Fibroblast of lung (primary cell): ENCODE results near the gene SPACA7. TPM values are rescaled to one million over a fixed set of nuclear protein-coding genes. Genes with fewer than 3 reads are reported as not detected.

ENCODE experiments used
- DNase-seq, 2 donors: peaks; one replicate each; pipeline versions ENCODE4 v3.0.0 to v3.0.0-alpha.2; 2010; ENCODE audit warnings: low read depth in 2 of 2
- H2AFZ ChIP-seq: 2 replicates; pipeline ENCODE4 v1.5.1; 2012; ENCODE audit warnings: low read length, control low read depth, inconsistent platforms
- H3K27ac ChIP-seq: 2 replicates; pipeline ENCODE4 v1.5.1; 2011; ENCODE audit warnings: low read length, control low read depth; ENCODE audit not compliant: insufficient read depth
- H3K27me3 ChIP-seq: 2 replicates; pipeline ENCODE4 v1.5.1; 2011; ENCODE audit warnings: mild to moderate bottlenecking, low read length; ENCODE audit not compliant: control insufficient read depth, insufficient read depth
- H3K36me3 ChIP-seq: 2 replicates; pipeline ENCODE4 v1.5.1; 2011; ENCODE audit warnings: low read length; ENCODE audit not compliant: control insufficient read depth, insufficient read depth
- H3K4me1 ChIP-seq: 2 replicates; pipeline ENCODE4 v1.5.1; 2011; ENCODE audit warnings: low read length; ENCODE audit not compliant: control insufficient read depth, insufficient read depth; ENCODE audit errors: extremely low read depth
- H3K4me2 ChIP-seq: 2 replicates; pipeline ENCODE4 v1.5.1; 2011; ENCODE audit warnings: low read length, control low read depth; ENCODE audit not compliant: insufficient read depth; ENCODE audit errors: extremely low read depth
- H3K4me3 ChIP-seq, 4 experiments: fragments of 200-600 bp in 1 of 4; sonication (generic) in 1 of 4; replicated peaks in 1 of 4; 2 replicates each; pipeline ENCODE4 v1.5.1; 2011 to 2016; ENCODE audit warnings: low read length in 4 of 4, low read depth in 3 of 4, mild to moderate bottlenecking in 3 of 4, control low read depth in 2 of 4, inconsistent platforms in 1 of 4, mixed read lengths in 1 of 4; ENCODE audit not compliant: insufficient read depth in 1 of 4; ENCODE audit errors: control extremely low read depth in 1 of 4
- H3K79me2 ChIP-seq: 2 replicates; pipeline ENCODE4 v1.5.1; 2012; ENCODE audit warnings: mild to moderate bottlenecking, low read length, inconsistent platforms; ENCODE audit not compliant: control insufficient read depth, insufficient read depth
- H3K9ac ChIP-seq: 2 replicates; pipeline ENCODE4 v1.5.1; 2011; ENCODE audit warnings: mild to moderate bottlenecking, low read length, control low read depth; ENCODE audit not compliant: insufficient read depth
- H3K9me3 ChIP-seq: 2 replicates; pipeline ENCODE4 v1.5.1; 2012; ENCODE audit warnings: low read depth, low read length; ENCODE audit not compliant: control insufficient read depth, insufficient read depth
- H4K20me1 ChIP-seq: 2 replicates; pipeline ENCODE4 v1.5.1; 2011; ENCODE audit warnings: low read length; ENCODE audit not compliant: control insufficient read depth, insufficient read depth; ENCODE audit errors: extremely low read depth
- EZH2 ChIP-seq: IDR thresholded peaks from 2 replicates; pipeline ENCODE4 v1.5.1; 2012; ENCODE audit warnings: low read length, control low read depth, mild to moderate bottlenecking; ENCODE audit errors: missing control alignments
- polyA minus RNA-seq: library from RNA; depleted of rRNA, polyadenylated mRNA; stranded (reverse); fragments of >200 nt; gene quantifications from 2 replicates; pipeline ENCODE4 v1.2.3, GENCODE V29; 2011; ENCODE audit warnings: low replicate concordance
- polyA plus RNA-seq, 2 donors: library from polyadenylated mRNA; depleted of rRNA in 1 of 2; stranded (reverse) in 1 of 2; unstranded in 1 of 2; fragments of >200 nt; gene quantifications; 2 replicates each; pipeline ENCODE4 v1.2.1, GENCODE V29; 2011 to 2012; ENCODE audit warnings: missing spikeins in 1 of 2
- total RNA-seq: library from RNA; depleted of rRNA; stranded (reverse); fragments of >200 nt; gene quantifications from 2 replicates; pipeline ENCODE4 v1.2.1, GENCODE V29; 2014
- TF ChIP-seq, protein P1 (sequence below), 2 donors: IDR thresholded peaks in 1 of 2; conservative IDR thresholded peaks in 1 of 2; 1 replicate in 1 of 2; 2 replicates in 1 of 2; pipeline ENCODE4 v1.5.1; 2011 to 2012; ENCODE audit warnings: low read length in 2 of 2, control low read depth in 1 of 2, inconsistent platforms in 1 of 2, low read depth in 1 of 2, mild to moderate bottlenecking in 1 of 2

SPACA7 gene, protein sequence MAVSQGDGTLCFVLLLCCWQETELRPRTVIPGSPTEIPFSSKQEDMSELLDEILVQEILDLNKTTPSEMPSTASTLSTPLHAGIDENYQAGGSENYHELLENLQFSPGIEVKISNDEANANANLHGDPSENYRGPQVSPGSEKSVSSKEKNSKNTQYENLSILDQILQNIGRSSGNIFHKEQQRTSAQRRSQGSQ
- not detected in 2 replicates for total RNA-seq
- polyA plus RNA-seq = not detected in 2 replicates
- not detected in 2 replicates for polyA plus RNA-seq (2012)
- not detected in 2 replicates for polyA minus RNA-seq

DNA sequence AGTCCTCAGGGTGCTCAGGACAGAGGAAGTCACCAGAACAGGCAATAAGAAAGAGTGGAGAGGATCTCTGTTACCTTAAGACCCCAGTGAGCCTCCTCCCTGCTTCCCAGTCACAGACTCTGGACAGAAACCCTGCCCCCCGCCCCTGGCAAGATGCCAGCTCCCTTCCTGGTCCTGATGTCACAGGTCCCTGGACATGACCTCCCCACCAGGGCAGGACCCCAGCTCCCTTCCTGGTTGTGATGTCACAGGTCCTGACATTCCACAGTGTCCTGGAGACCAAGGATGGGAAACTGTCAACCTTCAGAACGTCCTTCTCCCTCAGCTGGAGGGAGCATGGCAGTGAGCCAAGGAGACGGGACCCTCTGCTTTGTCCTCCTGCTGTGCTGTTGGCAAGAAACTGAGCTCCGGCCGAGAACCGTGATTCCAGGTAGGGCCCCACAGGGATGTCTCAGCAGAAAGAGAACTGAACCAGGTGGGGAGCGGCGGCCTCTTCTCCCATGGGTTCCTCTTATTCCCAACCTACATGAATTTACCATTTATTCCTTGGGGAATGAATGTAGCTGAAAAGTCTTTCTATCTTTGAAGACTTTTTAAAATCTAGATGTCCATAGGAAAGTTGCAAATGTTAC is at the start of gene SPACA7:
TSS of gene SPACA7 (plus strand) at position 306 of the 632 bp plus-strand sequence. CDS start at position 337, 31 bp downstream.
- H2AFZ ChIP-seq = no peak within 1 kb of the TSS
- no peaks in the 10 kb centered on the region for H3K9me3 ChIP-seq
- H4K20me1 ChIP-seq = no peaks in the 10 kb centered on the region
- no peak for DNase-seq
- no peak for TF ChIP-seq EZH2
- TF ChIP-seq, protein P1, sequence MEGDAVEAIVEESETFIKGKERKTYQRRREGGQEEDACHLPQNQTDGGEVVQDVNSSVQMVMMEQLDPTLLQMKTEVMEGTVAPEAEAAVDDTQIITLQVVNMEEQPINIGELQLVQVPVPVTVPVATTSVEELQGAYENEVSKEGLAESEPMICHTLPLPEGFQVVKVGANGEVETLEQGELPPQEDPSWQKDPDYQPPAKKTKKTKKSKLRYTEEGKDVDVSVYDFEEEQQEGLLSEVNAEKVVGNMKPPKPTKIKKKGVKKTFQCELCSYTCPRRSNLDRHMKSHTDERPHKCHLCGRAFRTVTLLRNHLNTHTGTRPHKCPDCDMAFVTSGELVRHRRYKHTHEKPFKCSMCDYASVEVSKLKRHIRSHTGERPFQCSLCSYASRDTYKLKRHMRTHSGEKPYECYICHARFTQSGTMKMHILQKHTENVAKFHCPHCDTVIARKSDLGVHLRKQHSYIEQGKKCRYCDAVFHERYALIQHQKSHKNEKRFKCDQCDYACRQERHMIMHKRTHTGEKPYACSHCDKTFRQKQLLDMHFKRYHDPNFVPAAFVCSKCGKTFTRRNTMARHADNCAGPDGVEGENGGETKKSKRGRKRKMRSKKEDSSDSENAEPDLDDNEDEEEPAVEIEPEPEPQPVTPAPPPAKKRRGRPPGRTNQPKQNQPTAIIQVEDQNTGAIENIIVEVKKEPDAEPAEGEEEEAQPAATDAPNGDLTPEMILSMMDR (conservative IDR thresholded peaks at IDR 0.05 in 1 of 2, IDR thresholded peaks at IDR 0.05 in 1 of 2; ENCODE audit: low read depth in 1 of 2, low read length in 2 of 2) = no peak
- no peaks in the 10 kb centered on the region for H3K4me1 ChIP-seq
- no peaks in the 10 kb centered on the region for H3K36me3 ChIP-seq
- H3K27ac ChIP-seq = no peak within 1 kb of the TSS
- no peak within 1 kb of the TSS for H3K9ac ChIP-seq
- no peaks in the 10 kb centered on the region for H3K27me3 ChIP-seq
- H3K4me3 ChIP-seq = no peak within 1 kb of the TSS
- no peak within 1 kb of the TSS for H3K4me2 ChIP-seq
- no peaks in the 10 kb centered on the region for H3K79me2 ChIP-seq

DNA sequence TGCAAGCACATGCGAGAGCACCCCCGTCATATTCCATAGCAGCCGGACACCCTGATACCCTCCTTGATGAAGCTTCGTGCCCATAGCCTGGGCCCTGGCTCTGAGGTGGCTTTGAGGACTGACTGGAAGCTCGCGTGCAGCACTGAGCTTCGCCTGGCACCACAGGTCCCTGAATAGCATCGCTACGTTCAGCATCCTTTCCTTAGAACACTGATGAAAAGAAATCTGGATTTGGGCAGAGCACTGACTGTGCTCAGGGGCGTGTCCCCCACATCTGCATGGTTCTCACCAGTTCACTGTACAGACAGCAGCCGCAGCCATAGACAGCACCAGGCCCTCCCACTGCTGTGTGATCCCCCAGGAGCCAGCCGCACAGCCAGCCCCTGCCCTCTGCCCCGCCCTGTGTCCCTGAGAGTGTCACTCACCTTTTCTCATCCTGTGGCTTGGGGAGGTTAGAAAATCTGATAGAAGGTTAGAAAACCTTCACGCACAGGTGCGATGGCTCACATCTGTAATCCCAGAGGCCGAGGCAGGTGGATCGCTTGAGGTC is 49.3 kb upstream of the SPACA7 start:
- H3K36me3 ChIP-seq = no peaks in the 10 kb centered on the region
- no peak overlapping the region for H3K27ac ChIP-seq
- H3K27me3 ChIP-seq = no peaks in the 10 kb centered on the region
- H3K79me2 ChIP-seq = no peaks in the 10 kb centered on the region
- H3K4me2 ChIP-seq = no peak overlapping the region
- no peak for DNase-seq
- no peaks in the 10 kb centered on the region for H3K9me3 ChIP-seq
- H2AFZ ChIP-seq = no peak overlapping the region
- no peak overlapping the region for H3K9ac ChIP-seq
- no peak overlapping the region for H3K4me3 ChIP-seq
- H3K4me1 ChIP-seq = no peaks in the 10 kb centered on the region
- no peak for TF ChIP-seq EZH2
- TF ChIP-seq, protein P1 (conservative IDR thresholded peaks at IDR 0.05 in 1 of 2, IDR thresholded peaks at IDR 0.05 in 1 of 2; ENCODE audit: low read depth in 1 of 2, low read length in 2 of 2) = no peak
- no peaks in the 10 kb centered on the region for H4K20me1 ChIP-seq

DNA sequence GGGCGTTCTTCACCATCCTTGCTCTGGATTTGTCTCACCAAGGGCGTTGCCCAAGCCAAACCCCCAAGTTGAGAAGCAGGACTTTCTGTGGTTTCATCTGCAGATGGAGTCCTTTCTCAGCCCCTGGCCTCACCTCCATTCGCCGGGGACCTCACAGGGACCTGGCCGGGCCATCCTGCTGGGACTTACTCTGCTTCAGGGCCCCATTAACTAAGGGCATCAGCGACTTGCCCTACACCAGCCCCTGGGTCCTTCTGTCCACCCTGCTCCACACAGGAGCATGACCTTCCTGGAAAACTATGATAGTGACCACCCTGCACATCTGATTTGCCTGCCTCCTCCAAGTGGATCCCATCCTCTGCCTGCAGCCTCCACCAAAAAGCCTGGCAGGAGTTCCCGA is 47.2 kb upstream of the SPACA7 start:
- H3K4me3 ChIP-seq = no peak overlapping the region
- no peaks in the 10 kb centered on the region for H3K36me3 ChIP-seq
- no peak overlapping the region for H2AFZ ChIP-seq
- H3K4me1 ChIP-seq = no peaks in the 10 kb centered on the region
- H3K4me2 ChIP-seq = no peak overlapping the region
- no peak for DNase-seq
- no peak for TF ChIP-seq EZH2
- TF ChIP-seq, protein P1 (conservative IDR thresholded peaks at IDR 0.05 in 1 of 2, IDR thresholded peaks at IDR 0.05 in 1 of 2; ENCODE audit: low read depth in 1 of 2, low read length in 2 of 2) = no peak
- H3K27me3 ChIP-seq = no peaks in the 10 kb centered on the region
- no peak overlapping the region for H3K27ac ChIP-seq
- H3K9me3 ChIP-seq = no peaks in the 10 kb centered on the region
- H4K20me1 ChIP-seq = no peaks in the 10 kb centered on the region
- no peaks in the 10 kb centered on the region for H3K79me2 ChIP-seq
- no peak overlapping the region for H3K9ac ChIP-seq
